Measurements from ENCODE around the gene PSMD10.

PSMD10 gene

GRCh38 chrX:108070891-108071290 is 20.5 kb downstream of the PSMD10 start:
- DNase-seq = no peak

GRCh38 chrX:108068121-108068520 is 23.2 kb downstream of the PSMD10 start:
- no peak for DNase-seq

GRCh38 chrX:108064613-108065012 is 26.7 kb downstream of the PSMD10 start:
- no peak for DNase-seq

GRCh38 chrX:108064001-108064400 is 27.3 kb downstream of the PSMD10 start:
- DNase-seq = no peak

GRCh38 chrX:108059801-108060200 is 31.5 kb downstream of the PSMD10 start:
- DNase-seq = no peak

- DNase-seq = no peak
Measured at GRCh38 chrX:108055546-108055945, 35.8 kb downstream of the PSMD10 start.

- DNase-seq = no peak
Measured at GRCh38 chrX:108053218-108053617, 38.1 kb downstream of the PSMD10 start.

GRCh38 chrX:108049649-108050048 is 41.7 kb downstream of the PSMD10 start:
- no peak for DNase-seq

- DNase-seq = no peak
Measured at GRCh38 chrX:108044554-108045256, 46.6 kb downstream of the PSMD10 start, which contains the start of gene VSIG1. Gene VSIG1 (plus strand): TSS chrX:108045065. CDS start chrX:108045131, 66 bp downstream.

- DNase-seq = no peak
Measured at GRCh38 chrX:108036298-108036973, 54.9 kb downstream of the PSMD10 start.

- DNase-seq = no peak
Measured at GRCh38 chrX:108034725-108035124, 56.6 kb downstream of the PSMD10 start.

Data from DMS79 treated with DMSO at 0.1 percent for 48 hours (cell line).